Tibial nerve (tissue), 3 donors: ENCODE data around the gene PWWP2B.

ENCODE experiments used
- POLR2A ChIP-seq, 2 donors: fragments of 450-650 bp; IDR thresholded peaks; one replicate each; pipeline ENCODE4 v1.6.1; 2017; ENCODE audit warnings: antibody characterized with exemption in 2 of 2, mild to moderate bottlenecking in 2 of 2, moderate library complexity in 2 of 2
- TF ChIP-seq, protein P1 (sequence below), 5 experiments: fragments of 200-600 bp in 3 of 5; fragments of 450-650 bp in 2 of 5; sonication (generic) in 3 of 5; IDR thresholded peaks; one replicate each; pipeline ENCODE4 v1.5.1; 2016 to 2019; ENCODE audit warnings: antibody characterized with exemption in 5 of 5, mild to moderate bottlenecking in 3 of 5, moderate library complexity in 2 of 5

DNA sequence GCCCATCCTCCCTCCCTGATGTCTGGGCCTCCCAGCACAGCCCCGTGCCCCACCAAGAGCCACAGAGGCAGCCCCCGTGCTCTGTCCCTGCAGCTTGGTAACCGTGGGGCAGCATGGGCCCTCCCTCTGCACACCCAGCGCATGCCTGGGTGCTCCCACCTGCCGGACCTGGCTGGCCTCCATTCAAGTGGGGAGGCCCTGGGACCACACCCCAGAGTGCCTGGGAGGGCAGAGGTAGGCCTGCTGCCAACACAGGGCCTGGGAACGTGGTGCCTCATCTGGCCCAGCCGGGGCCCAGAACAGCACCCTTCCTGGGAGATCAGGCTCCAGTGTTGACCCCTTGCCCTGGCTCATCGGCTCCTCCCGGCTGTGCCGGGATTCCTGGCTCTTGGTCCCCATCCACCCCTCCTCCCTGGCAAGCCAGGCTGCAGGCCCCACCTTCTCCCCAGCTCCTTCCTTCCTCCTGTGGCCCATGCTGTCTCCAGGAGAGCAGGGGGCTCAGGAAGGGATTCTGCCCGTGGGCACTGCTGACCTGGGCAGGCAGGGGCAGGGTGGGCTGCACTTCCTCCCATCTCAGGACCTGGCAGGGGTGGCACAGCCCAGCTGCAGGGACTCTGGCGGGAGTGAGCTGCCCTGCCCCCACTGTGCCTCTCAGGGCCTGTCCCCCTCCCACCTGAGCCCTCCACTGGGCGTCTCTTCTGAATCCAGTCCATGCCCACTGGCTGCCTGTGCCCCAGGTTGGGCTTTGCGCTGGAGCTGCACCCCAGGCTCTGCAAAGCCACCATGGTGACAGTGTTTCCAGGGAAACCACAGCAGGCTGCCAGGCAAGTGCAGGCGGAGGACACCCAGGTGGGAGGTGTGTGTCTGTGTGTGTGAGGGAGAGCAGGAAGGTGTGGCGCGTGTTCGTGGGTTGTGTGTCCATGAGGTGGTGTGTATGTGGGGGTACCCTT lies 32.6 kb downstream of the PWWP2B start:
- TF ChIP-seq, protein P1, sequence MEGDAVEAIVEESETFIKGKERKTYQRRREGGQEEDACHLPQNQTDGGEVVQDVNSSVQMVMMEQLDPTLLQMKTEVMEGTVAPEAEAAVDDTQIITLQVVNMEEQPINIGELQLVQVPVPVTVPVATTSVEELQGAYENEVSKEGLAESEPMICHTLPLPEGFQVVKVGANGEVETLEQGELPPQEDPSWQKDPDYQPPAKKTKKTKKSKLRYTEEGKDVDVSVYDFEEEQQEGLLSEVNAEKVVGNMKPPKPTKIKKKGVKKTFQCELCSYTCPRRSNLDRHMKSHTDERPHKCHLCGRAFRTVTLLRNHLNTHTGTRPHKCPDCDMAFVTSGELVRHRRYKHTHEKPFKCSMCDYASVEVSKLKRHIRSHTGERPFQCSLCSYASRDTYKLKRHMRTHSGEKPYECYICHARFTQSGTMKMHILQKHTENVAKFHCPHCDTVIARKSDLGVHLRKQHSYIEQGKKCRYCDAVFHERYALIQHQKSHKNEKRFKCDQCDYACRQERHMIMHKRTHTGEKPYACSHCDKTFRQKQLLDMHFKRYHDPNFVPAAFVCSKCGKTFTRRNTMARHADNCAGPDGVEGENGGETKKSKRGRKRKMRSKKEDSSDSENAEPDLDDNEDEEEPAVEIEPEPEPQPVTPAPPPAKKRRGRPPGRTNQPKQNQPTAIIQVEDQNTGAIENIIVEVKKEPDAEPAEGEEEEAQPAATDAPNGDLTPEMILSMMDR (IDR thresholded peaks at IDR 0.05), result no peak
- TF ChIP-seq POLR2A (IDR thresholded peaks at IDR 0.05), result no peak
